Sciatic nerve (tissue), 2 donors: ENCODE measurements around the gene HTR6. TPM values are rescaled to one million over a fixed set of nuclear protein-coding genes. Genes with fewer than 3 reads are reported as not detected.
"Not testable (repeated sequence)": the region's sequence is repeated elsewhere in the genome, so short reads cannot be mapped to it uniquely, and the experiment has no call there.

Experiments
- ATAC-seq: fragments of 200-7000 bp; cut with Tn5 transposase; one replicate; pipeline ENCODE4 v1.9.1; 2020; ENCODE audit warnings: mild to moderate bottlenecking, moderate library complexity
- DNase-seq: peaks from one replicate; pipeline ENCODE4 v3.0.0-alpha.2; 2020; ENCODE audit warnings: low spot score
- intact Hi-C: fragments of 100-400 bp; cut with DNase I; formaldehyde crosslinking; loops from one replicate; pipeline ENCODE4 v1.14.2; 2022
- total RNA-seq: library from RNA; stranded (reverse); fragmentation: NEBNext Ultra II Directional; extraction: Animal tissue kit (Norgen Biotek cat#: 25700); gene quantifications from one replicate; pipeline ENCODE4 v1.2.1, GENCODE V29; 2021
- donor health status: DM: no; HTN: no; CAD: no.
- donor health status: DM: no; HTN: no; CAD: no.

The HTR6 gene
- total RNA-seq, 1 donor from 2014 or later, result not detected

DNA sequence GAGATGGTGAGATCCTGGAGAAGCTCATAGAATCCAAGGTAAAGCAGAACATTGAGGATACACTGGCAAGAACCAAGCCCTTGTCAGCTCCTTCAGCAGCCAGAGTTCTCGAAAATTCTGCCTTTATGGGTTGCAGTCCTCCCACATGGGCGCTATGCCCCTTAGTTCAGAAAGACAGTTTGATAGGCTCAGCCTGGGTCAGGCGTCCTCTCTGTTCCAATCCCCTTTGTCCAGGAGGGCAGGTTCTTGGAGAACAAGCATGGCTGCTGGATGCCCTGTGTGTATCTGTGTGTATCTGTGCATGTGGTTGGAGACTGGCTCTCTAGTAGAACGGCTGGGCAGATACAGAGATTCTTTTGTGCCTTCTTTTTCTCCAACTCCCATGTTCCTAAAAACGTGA is 28.6 kb upstream of the HTR6 start:
- intact Hi-C loops, result no loop called here
- DNase-seq (no peak), ATAC-seq (no peak)

- ATAC-seq, intact Hi-C loops, DNase-seq: not testable (repeated sequence)
These were observed 27.9 kb upstream of the HTR6 start for GRCh38 chr1:19636749-19637148.

GRCh38 chr1:19637606-19638005 is 27.1 kb upstream of the HTR6 start:
- DNase-seq, result no peak
- intact Hi-C loops, result no loop called here
- no peak for ATAC-seq

GRCh38 chr1:19639228-19639627 is 25.4 kb upstream of the HTR6 start:
- DNase-seq, intact Hi-C loops, ATAC-seq: not testable (repeated sequence)

- intact Hi-C loops, result no loop called here
- ATAC-seq (peak; percentile 71), DNase-seq (no peak)
These were observed 24.7 kb upstream of the HTR6 start for GRCh38 chr1:19639999-19640362.

DNA sequence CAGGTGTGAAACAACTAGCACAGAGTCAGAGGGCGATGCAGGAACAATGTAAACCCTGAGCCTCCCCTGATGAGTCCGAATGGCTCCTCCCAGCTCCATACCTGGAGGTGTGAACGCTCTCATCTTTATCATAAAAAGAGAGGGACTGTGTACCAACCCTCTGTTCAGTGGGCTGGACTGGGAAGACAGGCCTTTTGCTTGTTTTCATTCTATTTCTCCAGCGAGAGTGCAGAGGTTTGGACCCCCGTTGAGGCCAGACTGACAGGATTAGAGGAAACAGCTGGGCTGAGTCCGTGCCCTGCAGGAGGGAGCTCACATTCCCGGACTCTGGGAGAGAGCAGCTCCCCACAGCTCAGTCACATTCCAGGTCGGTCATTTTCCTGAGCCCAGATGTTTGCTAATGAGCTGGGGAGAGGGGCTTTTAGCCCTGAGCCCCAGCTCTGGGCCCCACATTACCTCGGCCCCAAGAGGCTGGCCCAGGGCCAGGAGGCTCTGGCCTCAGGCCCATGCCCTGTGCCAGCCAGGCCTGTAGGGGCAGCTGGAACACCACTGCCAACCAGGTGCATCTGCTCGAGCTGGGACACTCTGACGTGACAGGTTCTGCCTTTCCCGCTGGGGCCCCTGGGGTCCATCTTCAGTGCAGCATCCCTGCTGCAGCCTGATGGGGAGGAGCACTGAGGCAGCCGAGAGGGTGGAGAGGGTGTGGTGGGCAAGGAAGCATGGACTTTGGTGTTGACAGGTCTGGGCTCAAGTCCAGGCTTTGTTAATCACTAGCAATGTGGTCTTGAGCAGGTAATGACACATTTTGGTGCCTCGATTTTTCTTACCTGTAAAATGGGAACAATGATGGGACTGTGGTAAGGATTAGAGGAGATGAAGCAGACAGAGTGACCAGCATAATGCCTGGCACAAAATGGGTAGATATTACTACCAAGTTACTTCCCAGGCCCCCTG is 24.0 kb upstream of the HTR6 start:
- intact Hi-C loops, result no loop called here
- DNase-seq (no peak), ATAC-seq (no peak)

- no peak for ATAC-seq
- intact Hi-C loops, result no loop called here
- no peak for DNase-seq
These were observed 21.6 kb upstream of the HTR6 start for GRCh38 chr1:19643121-19643520.

GRCh38 chr1:19643602-19644394 is 20.9 kb upstream of the HTR6 start, which contains the start of gene NBL1:
Gene NBL1 (plus strand): TSS chr1:19644311. CDS start chr1:19655031, 10,720 bp downstream.
- peak; percentile 86 for DNase-seq
- intact Hi-C loops, result no loop called here
- peak; percentile 63 for ATAC-seq

DNA sequence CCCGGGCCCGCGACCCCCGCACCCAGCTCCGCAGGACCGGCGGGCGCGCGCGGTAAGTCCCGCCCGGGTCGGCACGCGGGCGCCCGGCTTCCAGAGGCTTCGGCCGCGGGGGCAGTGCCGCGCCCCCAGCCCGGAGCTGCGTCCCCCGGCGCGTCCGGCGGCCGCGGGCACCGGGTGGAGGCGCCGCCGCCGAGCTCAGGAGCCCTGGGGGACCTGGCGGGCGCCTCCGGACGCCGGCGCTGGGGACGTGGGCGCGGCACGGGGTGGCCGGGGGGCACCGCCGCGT is 20.3 kb upstream of the HTR6 start:
- DNase-seq (no peak), ATAC-seq (no peak)
- intact Hi-C loops, result no loop called here

DNA sequence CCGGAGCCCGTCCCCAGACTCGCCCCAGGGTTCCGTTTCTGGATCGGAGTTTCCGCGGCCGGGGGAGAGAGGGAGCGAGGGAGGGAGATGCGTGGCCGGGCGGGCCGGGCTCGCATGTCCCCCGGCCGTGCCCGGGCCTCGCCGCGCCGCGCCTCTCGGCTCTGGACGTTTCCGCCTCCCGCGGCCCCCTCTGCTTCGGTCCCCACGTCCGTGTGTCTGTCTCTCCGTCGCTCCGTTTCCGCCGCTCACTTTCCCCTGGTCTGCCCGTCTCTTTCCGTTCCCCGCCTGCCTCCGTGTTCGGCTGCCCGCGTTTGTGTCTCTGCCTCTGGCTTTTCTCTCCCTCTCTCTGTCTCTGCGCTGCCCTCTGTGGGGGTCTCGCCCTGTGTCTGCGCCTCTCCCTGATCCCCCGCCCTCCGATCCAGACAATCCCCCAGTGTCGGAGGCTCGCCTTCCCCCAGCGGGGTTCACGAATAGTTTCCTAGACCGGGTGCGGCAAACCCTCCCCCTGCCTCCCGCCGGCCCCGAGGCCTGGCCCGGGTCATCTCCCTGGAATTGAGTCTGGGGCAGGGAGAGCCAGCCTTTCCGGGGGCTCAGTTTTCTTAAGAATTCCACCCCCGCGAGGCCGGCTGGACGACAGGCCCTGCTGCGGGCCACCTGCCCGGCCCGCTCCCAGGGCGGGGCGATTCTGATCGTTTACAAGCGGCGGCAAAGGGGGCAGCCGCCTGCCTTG is 19.8 kb upstream of the HTR6 start:
- DNase-seq (no peak), ATAC-seq (peak; percentile 17)

GRCh38 chr1:19645411-19646251 is 19.0 kb upstream of the HTR6 start:
- peak; percentile 3 for ATAC-seq
- intact Hi-C loops, result loop anchor here (5.0 kb wide), 1 partner anchor 243 kb away; no protein-coding TSS in a partner anchor
- DNase-seq, result no peak

More for the DNA sequence above, 19.8 kb upstream of the HTR6 start:
- intact Hi-C loops, result loop anchor here (5.0 kb wide), 1 partner anchor 243 kb away; no protein-coding TSS in a partner anchor

GRCh38 chr1:19646377-19647319 is 18.0 kb upstream of the HTR6 start:
- DNase-seq (no peak), ATAC-seq (no peak)
- intact Hi-C loops, result loop anchor here (5.0 kb wide), 1 partner anchor 244 kb away; no protein-coding TSS in a partner anchor

GRCh38 chr1:19647643-19648042 is 17.0 kb upstream of the HTR6 start:
- DNase-seq, result no peak
- ATAC-seq, result no peak
- intact Hi-C loops, result loop anchor here (5.0 kb wide), 1 partner anchor 245 kb away; no protein-coding TSS in a partner anchor

GRCh38 chr1:19648239-19648638 is 16.4 kb upstream of the HTR6 start:
- ATAC-seq, result no peak
- intact Hi-C loops, result loop anchor here (5.0 kb wide), 1 partner anchor 246 kb away; no protein-coding TSS in a partner anchor
- DNase-seq, result no peak

GRCh38 chr1:19648689-19649088 is 16.0 kb upstream of the HTR6 start:
- intact Hi-C loops, result loop anchor here (1.0 to 5.0 kb wide), 2 partner anchors 246 to 304 kb away; no protein-coding TSS in a partner anchor
- DNase-seq (no peak), ATAC-seq (peak; percentile 18)

GRCh38 chr1:19650416-19651140 is 14.1 kb upstream of the HTR6 start:
- intact Hi-C loops, result loop anchor here (10.0 kb wide), 1 partner anchor 156 kb away; no protein-coding TSS in a partner anchor
- DNase-seq, result no peak
- peak; percentile 53 for ATAC-seq
